Gastrocnemius medialis (tissue), 4 donors: ENCODE measurements around the gene CARNS1.

Source experiments
- CTCF ChIP-seq, 5 experiments: fragments of 450-650 bp in 3 of 5; fragments of 200-600 bp in 2 of 5; sonication (generic) in 2 of 5; IDR thresholded peaks in 4 of 5; conservative IDR thresholded peaks in 1 of 5; 1 replicate in 4 of 5; 2 replicates in 1 of 5; pipeline ENCODE4 v1.5.1; 2016 to 2019; ENCODE audit warnings: antibody characterized with exemption in 5 of 5, mild to moderate bottlenecking in 3 of 5, moderate library complexity in 3 of 5
- POLR2A ChIP-seq, 2 donors: fragments of 450-650 bp; IDR thresholded peaks; one replicate each; pipeline ENCODE4 v1.6.1; 2017; ENCODE audit warnings: antibody characterized with exemption in 2 of 2, mild to moderate bottlenecking in 2 of 2, moderate library complexity in 2 of 2

- TF ChIP-seq CTCF (IDR thresholded peaks at IDR 0.05 in 4 of 5, conservative IDR thresholded peaks at IDR 0.05 in 1 of 5) = no peak
- no peak for TF ChIP-seq POLR2A (IDR thresholded peaks at IDR 0.05)
These were observed 33.8 kb downstream of the CARNS1 start for GRCh38 chr11:67449116-67449844.
